Measurements from ENCODE around the gene EEPD1.

EEPD1 gene

DNA sequence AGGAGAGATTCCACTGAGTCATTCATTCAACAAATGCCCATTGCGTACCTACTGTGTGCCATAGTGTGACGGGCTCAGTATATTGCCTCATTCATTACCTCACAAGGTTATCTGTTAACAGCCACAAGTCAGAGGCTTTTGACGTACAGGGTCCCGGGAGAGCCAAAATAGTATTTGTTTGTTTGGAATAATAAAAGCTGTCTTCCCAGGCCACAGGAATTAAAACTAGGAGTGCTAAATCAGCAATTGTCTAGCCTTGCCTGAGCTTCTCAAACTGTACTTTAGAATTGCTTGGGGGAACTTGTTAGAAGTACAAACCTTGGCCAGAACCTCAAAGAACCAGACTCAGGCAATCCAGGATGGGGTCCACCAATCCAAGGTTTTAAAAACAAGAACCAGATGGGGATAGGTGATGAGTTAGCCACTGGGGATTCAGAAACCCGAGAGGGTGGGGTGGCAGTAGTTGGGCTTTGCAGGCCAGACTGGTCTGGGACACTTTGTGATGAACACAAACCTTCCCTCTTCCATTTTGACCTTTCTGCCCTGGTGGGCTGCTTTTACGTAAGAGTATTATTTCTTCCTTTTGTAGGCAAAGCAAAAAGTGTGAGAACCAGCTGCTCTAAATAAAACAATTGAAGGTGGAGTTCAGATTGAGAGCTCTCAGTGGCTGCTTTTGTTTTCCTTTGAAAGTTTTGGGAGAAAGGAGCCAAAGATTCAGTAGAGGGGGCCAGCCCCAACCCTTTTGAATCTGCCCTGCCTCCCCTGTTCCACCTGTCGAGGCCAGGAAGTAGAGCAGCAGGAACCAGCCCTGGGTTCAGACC, 123.6 kb downstream of the EEPD1 start:
- no peak for ATAC-seq
- TF ChIP-seq GLIS3 (CRISPR knock-in tag; IDR thresholded peaks at IDR 0.05): no peak
- TF ChIP-seq CSDC2 (CRISPR knock-in tag; IDR thresholded peaks at IDR 0.05): no peak

DNA sequence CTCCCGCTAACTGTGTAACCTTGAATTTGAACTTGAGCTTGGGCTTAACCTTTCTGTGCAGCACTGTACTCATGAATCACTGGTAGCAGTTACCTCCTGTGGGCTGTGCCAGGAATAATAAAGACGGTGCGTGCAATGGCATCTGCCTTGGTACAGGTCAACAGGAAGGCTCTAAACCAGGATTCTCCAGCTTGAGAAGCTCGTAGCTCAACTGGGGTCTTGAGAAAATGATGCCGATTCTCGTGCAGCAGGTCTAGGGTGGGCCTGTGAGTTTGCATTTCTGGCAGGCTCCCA, 124.1 kb downstream of the EEPD1 start:
- ATAC-seq: no peak
- TF ChIP-seq PPARA (CRISPR knock-in tag; IDR thresholded peaks at IDR 0.05; ENCODE audit: borderline replicate concordance): no peak
- TF ChIP-seq ARNTL (CRISPR knock-in tag; IDR thresholded peaks at IDR 0.05; ENCODE audit: borderline replicate concordance, low read depth): no peak
- TF ChIP-seq PATZ1 (CRISPR knock-in tag; IDR thresholded peaks at IDR 0.05; ENCODE audit: borderline replicate concordance): no peak

DNA sequence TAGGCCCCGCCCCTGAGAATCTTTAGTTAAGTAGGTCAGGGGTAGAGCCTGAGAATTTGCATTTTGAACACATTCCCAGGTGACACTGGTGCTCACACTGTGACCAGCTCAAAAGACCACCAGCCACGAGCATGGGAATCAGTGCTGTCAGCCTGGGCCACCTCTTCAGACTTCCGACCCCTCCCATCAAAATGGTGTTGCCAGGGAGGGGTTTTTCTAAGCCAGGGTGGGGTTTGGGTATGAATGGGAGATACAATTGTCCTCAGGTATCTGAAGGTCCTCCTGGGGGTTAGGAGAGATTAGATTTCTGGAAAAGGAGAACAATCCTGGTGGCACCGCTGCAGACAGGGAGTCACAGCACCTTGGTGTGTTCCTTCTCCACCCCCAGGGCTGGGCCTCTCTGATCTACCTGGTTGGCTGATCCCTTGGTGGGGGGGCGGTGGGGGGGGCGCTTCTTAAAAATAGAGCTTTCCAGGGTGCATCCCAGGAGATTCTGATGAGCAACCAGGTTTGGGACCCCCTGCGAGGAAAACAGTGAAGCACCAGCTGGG, 125.1 kb downstream of the EEPD1 start:
- ATAC-seq: no peak
- TF ChIP-seq BACH2 (CRISPR knock-in tag; IDR thresholded peaks at IDR 0.05; ENCODE audit: borderline replicate concordance) (no peak), ZFP3 (CRISPR knock-in tag; IDR thresholded peaks at IDR 0.05) (no peak), ZC3H10 (CRISPR knock-in tag; IDR thresholded peaks at IDR 0.05) (no peak), PPARA (CRISPR knock-in tag; IDR thresholded peaks at IDR 0.05; ENCODE audit: borderline replicate concordance) (no peak), ARNTL (CRISPR knock-in tag; IDR thresholded peaks at IDR 0.05; ENCODE audit: borderline replicate concordance, low read depth) (no peak), ZNF70 (CRISPR knock-in tag; IDR thresholded peaks at IDR 0.05) (no peak), ZFP30 (CRISPR knock-in tag; IDR thresholded peaks at IDR 0.05) (no peak), TCF4 (CRISPR knock-in tag; IDR thresholded peaks at IDR 0.05; ENCODE audit: borderline replicate concordance) (no peak), PATZ1 (CRISPR knock-in tag; IDR thresholded peaks at IDR 0.05; ENCODE audit: borderline replicate concordance) (no peak), RARB (CRISPR knock-in tag; IDR thresholded peaks at IDR 0.05) (no peak), ISL1 (CRISPR knock-in tag; IDR thresholded peaks at IDR 0.05) (no peak), CSRNP3 (CRISPR knock-in tag; IDR thresholded peaks at IDR 0.05) (no peak), CSDC2 (CRISPR knock-in tag; IDR thresholded peaks at IDR 0.05) (no peak)
- TF ChIP-seq, protein P1, sequence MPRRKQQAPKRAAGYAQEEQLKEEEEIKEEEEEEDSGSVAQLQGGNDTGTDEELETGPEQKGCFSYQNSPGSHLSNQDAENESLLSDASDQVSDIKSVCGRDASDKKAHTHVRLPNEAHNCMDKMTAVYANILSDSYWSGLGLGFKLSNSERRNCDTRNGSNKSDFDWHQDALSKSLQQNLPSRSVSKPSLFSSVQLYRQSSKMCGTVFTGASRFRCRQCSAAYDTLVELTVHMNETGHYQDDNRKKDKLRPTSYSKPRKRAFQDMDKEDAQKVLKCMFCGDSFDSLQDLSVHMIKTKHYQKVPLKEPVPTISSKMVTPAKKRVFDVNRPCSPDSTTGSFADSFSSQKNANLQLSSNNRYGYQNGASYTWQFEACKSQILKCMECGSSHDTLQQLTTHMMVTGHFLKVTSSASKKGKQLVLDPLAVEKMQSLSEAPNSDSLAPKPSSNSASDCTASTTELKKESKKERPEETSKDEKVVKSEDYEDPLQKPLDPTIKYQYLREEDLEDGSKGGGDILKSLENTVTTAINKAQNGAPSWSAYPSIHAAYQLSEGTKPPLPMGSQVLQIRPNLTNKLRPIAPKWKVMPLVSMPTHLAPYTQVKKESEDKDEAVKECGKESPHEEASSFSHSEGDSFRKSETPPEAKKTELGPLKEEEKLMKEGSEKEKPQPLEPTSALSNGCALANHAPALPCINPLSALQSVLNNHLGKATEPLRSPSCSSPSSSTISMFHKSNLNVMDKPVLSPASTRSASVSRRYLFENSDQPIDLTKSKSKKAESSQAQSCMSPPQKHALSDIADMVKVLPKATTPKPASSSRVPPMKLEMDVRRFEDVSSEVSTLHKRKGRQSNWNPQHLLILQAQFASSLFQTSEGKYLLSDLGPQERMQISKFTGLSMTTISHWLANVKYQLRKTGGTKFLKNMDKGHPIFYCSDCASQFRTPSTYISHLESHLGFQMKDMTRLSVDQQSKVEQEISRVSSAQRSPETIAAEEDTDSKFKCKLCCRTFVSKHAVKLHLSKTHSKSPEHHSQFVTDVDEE (CRISPR knock-in tag; IDR thresholded peaks at IDR 0.05): no peak
- TF ChIP-seq, protein P2, sequence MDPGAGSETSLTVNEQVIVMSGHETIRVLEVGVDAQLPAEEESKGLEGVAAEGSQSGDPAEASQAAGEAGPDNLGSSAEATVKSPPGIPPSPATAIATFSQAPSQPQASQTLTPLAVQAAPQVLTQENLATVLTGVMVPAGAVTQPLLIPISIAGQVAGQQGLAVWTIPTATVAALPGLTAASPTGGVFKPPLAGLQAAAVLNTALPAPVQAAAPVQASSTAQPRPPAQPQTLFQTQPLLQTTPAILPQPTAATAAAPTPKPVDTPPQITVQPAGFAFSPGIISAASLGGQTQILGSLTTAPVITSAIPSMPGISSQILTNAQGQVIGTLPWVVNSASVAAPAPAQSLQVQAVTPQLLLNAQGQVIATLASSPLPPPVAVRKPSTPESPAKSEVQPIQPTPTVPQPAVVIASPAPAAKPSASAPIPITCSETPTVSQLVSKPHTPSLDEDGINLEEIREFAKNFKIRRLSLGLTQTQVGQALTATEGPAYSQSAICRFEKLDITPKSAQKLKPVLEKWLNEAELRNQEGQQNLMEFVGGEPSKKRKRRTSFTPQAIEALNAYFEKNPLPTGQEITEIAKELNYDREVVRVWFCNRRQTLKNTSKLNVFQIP (CRISPR knock-in tag; IDR thresholded peaks at IDR 0.05; ENCODE audit: borderline replicate concordance, low read depth): no peak
- TF ChIP-seq, protein P3, sequence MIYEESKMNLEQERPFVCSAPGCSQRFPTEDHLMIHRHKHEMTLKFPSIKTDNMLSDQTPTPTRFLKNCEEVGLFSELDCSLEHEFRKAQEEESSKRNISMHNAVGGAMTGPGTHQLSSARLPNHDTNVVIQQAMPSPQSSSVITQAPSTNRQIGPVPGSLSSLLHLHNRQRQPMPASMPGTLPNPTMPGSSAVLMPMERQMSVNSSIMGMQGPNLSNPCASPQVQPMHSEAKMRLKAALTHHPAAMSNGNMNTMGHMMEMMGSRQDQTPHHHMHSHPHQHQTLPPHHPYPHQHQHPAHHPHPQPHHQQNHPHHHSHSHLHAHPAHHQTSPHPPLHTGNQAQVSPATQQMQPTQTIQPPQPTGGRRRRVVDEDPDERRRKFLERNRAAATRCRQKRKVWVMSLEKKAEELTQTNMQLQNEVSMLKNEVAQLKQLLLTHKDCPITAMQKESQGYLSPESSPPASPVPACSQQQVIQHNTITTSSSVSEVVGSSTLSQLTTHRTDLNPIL (CRISPR knock-in tag; IDR thresholded peaks at IDR 0.05; ENCODE audit: low read depth): no peak

Data from SK-N-SH treated with all-trans-retinoic acid at 6 μM for 48 hours (cell line).